GM12892 (cell line): ENCODE measurements around the gene EGFL8. TPM values are rescaled to one million over a fixed set of nuclear protein-coding genes. Genes with fewer than 3 reads are reported as not detected.

Source experiments
- DNase-seq: peaks from one replicate; pipeline ENCODE4 v3.0.0; 2011; ENCODE audit not compliant: insufficient read length
- FAIRE-seq: peaks from 2 replicates; lab custom pipeline; 2011; peaks lifted over from hg19 to GRCh38; lab: Jason Lieb, UNC
- POLR2A ChIP-seq: IDR thresholded peaks from 2 replicates; pipeline ENCODE4 v1.6.1; 2011; ENCODE audit warnings: low read depth, low read length, control low read depth
- POLR2AphosphoS5 ChIP-seq: IDR thresholded peaks from 2 replicates; pipeline ENCODE4 v1.6.1; 2011; ENCODE audit warnings: low read depth, low read length, control low read depth
- TAF1 ChIP-seq: IDR thresholded peaks from 2 replicates; pipeline ENCODE4 v1.6.1; 2011; ENCODE audit warnings: low read depth, mild to moderate bottlenecking, control low read depth, low read length, borderline replicate concordance
- polyA plus RNA-seq: library from polyadenylated mRNA; unstranded; fragments of >200 nt; gene quantifications from one replicate; pipeline ENCODE4 v1.2.1, GENCODE V29; 2012; ENCODE audit warnings: missing spikeins, inconsistent platforms; ENCODE audit not compliant: missing spikeins

EGFL8 gene
- polyA plus RNA-seq, result 1.2 TPM

DNA sequence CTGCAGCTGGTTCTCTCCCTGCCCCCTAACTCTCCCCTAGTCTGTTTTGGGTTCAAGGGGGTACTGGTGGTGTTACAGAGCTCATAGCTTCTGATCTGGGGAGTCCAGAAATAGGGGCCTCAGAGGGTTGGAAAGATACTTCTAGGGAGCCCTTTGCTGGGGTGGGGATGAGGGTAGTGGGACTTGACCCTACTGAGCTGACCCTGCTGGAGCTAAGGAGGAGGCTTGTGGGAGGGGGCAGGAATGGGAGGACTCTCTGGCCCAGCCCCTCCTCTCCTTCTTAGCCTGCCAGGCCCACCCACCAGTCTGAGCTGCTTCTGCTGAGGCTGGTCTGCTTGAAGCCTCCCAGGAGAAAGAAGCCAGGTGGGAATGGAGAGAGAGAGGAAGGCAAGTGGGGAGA, at the start of gene EGFL8:
Gene EGFL8 (plus strand): TSS at position 301 of the 400 bp plus-strand sequence. CDS start 1,571 bp downstream, outside the sequence.
- no peak for FAIRE-seq
- DNase-seq, result no peak
- TF ChIP-seq TAF1 (no peak), POLR2AphosphoS5 (no peak), POLR2A (no peak)

GRCh38 chr6:32114796-32115195, 49.6 kb upstream of the EGFL8 start:
- FAIRE-seq (no peak), DNase-seq (no peak)
- TF ChIP-seq POLR2AphosphoS5 (no peak), POLR2A (no peak), TAF1 (no peak)

DNA sequence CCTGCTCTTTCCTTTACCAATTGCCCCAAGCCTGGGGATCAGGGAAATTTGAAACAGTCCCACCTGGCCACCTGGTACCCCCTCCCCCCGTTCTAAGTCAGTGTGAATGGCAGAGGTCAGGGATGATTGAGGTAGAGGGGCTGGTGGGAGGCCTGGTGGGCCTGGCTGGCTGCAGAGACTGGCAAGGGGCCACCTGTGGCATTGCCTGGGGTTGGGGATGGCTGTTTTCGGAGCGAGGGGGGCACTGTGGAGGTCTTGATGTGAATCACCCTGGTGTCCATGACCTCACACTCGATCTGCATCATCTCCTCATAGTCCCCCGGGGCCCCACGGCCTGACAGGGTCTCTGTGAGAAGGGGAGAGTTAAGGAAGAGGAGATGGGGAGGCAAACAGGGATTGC, 48.8 kb upstream of the EGFL8 start:
- TF ChIP-seq TAF1, result no peak
- no peak for TF ChIP-seq POLR2A
- no peak for TF ChIP-seq POLR2AphosphoS5
- no peak for FAIRE-seq
- DNase-seq, result no peak

DNA sequence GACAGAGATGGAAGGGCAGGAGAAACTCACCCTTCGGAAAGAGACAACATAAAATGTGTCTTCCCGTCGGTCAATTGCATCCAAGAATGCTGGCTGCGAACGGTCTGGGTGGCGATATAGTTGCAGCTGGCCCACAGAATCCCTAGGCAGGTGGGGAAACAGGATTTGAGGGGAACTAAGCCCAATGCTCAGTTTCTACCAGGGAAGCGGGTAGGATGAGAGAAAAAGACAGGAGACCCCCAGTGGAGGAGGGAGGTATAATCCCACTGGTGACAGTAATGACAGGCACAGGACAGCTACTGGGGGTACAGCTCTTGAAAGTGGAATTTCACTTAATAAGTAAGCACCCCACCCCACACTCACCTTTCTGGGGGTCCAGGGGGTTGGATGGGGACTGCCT, 47.7 kb upstream of the EGFL8 start:
- no peak for TF ChIP-seq POLR2A
- no peak for TF ChIP-seq TAF1
- TF ChIP-seq POLR2AphosphoS5, result no peak
- DNase-seq, result no peak
- no peak for FAIRE-seq

GRCh38 chr6:32117461-32117860, 46.9 kb upstream of the EGFL8 start:
- DNase-seq, result no peak
- no peak for FAIRE-seq
- TF ChIP-seq POLR2AphosphoS5, result no peak
- no peak for TF ChIP-seq POLR2A
- no peak for TF ChIP-seq TAF1

- DNase-seq, result peak; percentile 77
- FAIRE-seq, result peak; percentile 86
- TF ChIP-seq POLR2A (no peak), TAF1 (no peak), POLR2AphosphoS5 (no peak)
Measured at GRCh38 chr6:32118782-32119628, 45.4 kb upstream of the EGFL8 start.

GRCh38 chr6:32120573-32121059, 43.8 kb upstream of the EGFL8 start:
- TF ChIP-seq TAF1 (no peak), POLR2A (no peak), POLR2AphosphoS5 (no peak)
- no peak for FAIRE-seq
- no peak for DNase-seq

DNA sequence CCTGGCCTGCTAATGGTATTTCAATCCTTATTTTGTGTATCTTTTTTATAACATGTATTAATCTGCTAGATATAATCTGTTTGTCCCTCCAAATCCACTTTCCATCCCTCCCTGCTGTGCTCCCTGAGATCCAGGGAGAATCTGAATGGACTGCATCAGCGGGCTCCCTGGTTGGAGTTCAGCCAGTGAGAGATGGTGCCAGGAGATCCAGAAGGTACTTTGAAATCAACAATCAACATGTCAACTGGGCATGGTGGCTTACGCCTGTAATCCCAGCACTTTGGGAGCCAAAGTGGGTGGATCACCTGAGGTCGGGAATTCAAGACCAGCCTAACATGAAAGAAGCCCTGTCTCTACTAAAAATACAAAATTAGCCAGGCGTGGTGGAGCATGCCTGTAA, 40.7 kb upstream of the EGFL8 start:
- DNase-seq, result no peak
- FAIRE-seq, result no peak
- no peak for TF ChIP-seq POLR2A
- TF ChIP-seq TAF1, result no peak
- no peak for TF ChIP-seq POLR2AphosphoS5

DNA sequence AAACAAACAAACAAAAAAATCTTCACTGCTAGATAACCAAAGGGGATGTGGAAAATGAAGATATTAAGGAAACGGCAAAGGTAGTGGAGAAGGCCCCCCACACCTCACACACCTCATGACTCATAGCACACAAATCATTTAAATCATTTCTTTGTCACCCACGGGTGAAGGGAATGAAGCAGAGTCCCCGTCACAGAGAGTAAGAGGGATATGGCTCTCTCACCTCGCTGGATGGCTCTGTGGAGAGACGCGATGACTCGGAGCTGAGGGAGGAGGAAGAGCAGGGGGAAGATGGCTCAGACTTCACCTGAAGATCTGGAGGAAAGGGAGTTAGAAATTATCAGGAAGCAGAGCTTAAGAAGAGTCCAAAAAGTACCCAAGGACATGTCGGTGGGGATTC, 37.5 kb upstream of the EGFL8 start:
- DNase-seq, result no peak
- no peak for FAIRE-seq
- TF ChIP-seq POLR2AphosphoS5, result no peak
- no peak for TF ChIP-seq POLR2A
- TF ChIP-seq TAF1, result no peak

GRCh38 chr6:32127409-32127716, 37.0 kb upstream of the EGFL8 start:
- no peak for DNase-seq
- no peak for FAIRE-seq
- TF ChIP-seq TAF1, result no peak
- no peak for TF ChIP-seq POLR2A
- TF ChIP-seq POLR2AphosphoS5, result no peak

GRCh38 chr6:32127717-32128592, 36.4 kb upstream of the EGFL8 start, which contains the start of gene ATF6B:
ATF6B (minus strand) TSS chr6:32128246; CDS start chr6:32128207, 39 bp downstream.
- peak; percentile 42; the same call in 1 of the 2 replicates for TF ChIP-seq POLR2AphosphoS5
- no peak for TF ChIP-seq TAF1
- peak; percentile 81 for TF ChIP-seq POLR2A
- DNase-seq (peak; percentile 95), FAIRE-seq (peak; percentile 96)
